GM12864 (cell line): ENCODE measurements around the gene BORA.

Experiments used
- DNase-seq: peaks from one replicate; pipeline ENCODE4 v3.0.0-alpha.2; 2011; ENCODE audit warnings: low read depth
- H3K4me3 ChIP-seq: 2 replicates; pipeline ENCODE4 v1.5.1; 2011; ENCODE audit warnings: mild to moderate bottlenecking, low read depth, low read length, control low read depth
- TF ChIP-seq, protein P1 (sequence below): IDR thresholded peaks from 2 replicates; pipeline ENCODE4 v1.5.1; 2011; ENCODE audit warnings: low read depth, mild to moderate bottlenecking, moderate library complexity, low read length, control low read depth, inconsistent platforms; ENCODE audit errors: missing control alignments

The BORA gene

DNA sequence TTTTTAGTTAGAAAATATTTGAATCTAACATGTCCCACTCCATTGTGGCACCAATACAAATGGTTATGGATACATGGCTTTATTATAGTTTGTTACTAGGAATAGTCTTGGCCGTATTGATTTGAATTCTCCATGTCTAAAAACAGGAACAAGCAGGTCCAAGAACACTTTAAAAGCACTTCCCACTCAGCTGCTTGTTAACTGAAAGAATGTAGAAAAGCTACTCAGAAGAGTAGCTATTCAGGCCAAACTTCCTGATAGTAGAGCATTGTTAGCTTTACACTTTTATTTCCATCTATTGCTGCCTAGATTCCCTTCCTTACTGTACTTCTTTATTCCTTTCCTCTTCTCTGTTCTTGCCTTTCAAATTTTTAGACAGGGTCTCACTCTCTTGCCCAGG, 61.1 kb downstream of the BORA start:
- H3K4me3 ChIP-seq, result no peak overlapping the region
- TF ChIP-seq, protein P1, sequence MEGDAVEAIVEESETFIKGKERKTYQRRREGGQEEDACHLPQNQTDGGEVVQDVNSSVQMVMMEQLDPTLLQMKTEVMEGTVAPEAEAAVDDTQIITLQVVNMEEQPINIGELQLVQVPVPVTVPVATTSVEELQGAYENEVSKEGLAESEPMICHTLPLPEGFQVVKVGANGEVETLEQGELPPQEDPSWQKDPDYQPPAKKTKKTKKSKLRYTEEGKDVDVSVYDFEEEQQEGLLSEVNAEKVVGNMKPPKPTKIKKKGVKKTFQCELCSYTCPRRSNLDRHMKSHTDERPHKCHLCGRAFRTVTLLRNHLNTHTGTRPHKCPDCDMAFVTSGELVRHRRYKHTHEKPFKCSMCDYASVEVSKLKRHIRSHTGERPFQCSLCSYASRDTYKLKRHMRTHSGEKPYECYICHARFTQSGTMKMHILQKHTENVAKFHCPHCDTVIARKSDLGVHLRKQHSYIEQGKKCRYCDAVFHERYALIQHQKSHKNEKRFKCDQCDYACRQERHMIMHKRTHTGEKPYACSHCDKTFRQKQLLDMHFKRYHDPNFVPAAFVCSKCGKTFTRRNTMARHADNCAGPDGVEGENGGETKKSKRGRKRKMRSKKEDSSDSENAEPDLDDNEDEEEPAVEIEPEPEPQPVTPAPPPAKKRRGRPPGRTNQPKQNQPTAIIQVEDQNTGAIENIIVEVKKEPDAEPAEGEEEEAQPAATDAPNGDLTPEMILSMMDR, result no peak
- DNase-seq, result no peak

DNA sequence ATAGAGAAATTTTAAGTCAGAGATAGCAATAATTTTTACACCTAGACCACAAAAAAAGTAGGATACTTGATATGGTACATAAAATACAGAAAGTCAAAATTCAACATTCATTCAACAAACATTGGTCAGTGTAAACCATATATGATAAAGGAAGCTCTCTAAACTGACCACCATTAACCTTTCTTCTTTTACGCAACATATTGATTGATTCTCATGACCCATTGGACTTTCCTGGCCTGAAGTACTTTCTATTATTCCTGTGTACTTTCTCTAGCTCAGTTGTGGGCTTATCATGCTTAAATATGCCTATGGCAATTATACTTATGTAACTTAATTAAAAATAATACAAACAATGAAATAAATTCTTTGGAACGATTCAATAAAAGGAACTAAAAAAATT, 64.9 kb downstream of the BORA start:
- TF ChIP-seq, protein P1, result no peak
- no peak for DNase-seq
- H3K4me3 ChIP-seq, result no peak overlapping the region

DNA sequence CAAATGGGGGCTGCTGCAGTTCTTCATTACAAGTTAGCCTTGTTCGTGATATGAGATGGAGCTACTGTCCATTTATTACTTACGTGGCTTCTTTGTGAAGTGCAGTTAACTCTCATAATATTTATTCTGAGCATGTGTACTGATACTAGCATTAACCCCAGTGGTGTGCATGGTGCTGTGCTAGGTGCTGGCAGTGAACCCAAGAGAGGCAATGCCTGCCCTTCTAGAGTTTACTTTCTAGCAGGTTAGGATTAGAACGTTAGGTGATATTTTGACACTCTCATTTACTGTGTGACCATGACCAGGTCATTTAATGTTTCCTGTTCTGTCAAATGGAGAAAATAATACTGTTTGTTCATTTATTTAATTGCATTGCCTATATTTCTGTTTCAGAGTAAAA, 71.1 kb downstream of the BORA start:
- H3K4me3 ChIP-seq, result no peak overlapping the region
- DNase-seq, result no peak
- TF ChIP-seq, protein P1, result no peak

DNA sequence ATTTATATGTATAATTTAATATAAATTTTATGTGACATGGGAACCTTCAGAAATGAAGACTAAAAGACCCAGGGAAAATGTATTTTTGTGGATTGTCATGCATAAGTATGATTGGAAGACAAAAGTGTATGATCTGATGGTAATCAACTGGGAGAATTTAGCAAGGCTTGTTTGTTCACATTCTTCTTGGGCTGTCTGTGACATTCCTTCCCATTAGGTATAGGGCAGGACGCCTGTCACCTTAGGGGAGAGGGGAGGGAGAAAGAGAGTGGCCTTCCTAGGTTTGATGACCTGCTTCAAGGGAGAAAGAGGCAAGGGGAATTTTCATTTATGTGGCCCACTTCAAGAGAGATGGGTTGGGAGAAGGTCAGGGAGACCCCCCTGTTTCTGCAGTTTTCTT, 76.6 kb downstream of the BORA start:
- no peak for DNase-seq
- no peak overlapping the region for H3K4me3 ChIP-seq
- TF ChIP-seq, protein P1, result no peak
